HG03558 (cell line): ENCODE results near the gene CBLC.

Source experiments
- ATAC-seq: cut with Tn5 transposase; IDR thresholded peaks from one replicate; pipeline ENCODE4 v1.9.1; 2021; ENCODE audit warnings: moderate number of reproducible peaks; ENCODE audit not compliant: unreplicated experiment; ENCODE audit errors: extremely low read depth

CBLC gene

DNA sequence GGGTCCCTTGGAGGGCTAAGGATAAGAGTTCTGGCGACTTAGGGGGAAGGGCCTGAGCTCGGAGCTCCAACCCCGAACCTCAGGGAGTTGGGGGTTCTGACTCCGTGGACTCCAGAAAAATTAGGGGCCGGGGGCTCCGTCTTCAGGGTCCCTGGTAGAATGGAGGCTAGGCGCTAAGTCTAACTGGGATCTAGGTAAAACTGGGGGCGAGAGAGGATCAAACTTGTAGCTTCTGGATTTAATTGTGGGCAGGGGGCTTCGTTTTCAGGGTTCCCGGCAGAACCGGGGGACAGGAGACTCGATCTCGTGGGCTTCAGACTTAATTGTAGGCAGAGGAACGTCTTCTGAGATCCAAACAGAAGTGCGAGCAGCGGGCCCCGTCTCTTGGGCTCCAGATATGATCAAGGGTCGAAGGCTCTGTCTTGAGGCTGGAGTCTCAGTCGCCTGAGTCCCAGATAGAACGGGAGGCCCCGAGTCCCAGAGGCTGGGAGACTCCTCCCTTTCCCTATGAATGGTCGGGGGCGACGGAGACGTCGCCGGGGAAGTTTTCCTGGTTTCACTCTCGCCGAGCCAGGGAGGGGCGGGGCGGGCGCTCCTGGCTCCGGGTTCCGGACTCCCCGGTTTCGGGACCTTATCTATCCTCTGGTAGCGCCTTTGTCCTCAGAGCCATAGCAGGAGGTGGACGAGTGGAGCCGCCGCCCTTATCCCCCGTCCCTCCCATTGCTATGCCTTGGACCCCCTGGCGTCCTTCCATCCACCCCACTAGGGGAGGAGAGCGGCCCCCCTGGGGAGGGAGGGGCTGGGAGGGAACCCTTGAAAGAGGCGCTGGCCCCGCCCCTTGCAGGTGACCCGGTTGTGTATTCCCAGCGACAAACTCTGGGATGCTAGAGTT, 69.7 kb downstream of the CBLC start:
- ATAC-seq, result no peak

DNA sequence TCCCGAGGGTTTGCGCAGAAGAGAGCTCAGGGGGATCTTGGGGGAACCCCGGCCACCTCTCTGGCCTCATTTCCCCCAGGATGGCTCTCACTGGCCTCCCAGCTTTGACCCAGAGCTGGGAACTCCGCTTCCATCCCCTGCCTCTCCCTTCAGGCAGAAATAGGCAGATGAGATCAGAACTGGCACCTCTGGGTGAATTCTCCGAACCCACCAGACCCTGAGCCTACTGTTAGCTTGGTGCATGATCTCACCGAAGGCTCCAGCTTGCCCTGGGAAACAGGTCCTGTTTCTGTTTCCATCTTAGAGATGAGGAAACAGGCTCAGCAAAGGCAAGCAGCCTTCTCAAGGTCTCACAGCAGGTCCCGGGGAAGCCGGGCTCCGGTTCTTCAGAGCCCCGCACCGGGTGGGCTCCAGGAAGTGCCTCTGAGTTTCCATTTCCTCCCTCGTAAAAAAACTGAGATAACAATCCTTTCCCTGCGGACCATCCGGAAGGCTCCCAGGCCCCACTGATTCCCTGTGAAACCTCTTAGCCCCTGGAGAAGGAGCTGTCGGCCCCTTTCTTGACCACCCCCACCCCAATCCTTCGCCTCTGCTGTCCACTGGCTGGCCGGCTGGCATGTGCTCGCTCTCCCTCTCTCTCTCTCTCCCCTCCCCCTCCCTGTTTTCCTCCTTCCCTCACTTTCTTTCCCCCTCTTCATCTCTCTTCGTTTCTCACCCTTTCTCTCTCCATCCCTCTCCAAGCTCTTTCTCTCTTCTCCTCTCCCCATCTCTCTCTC, 70.5 kb downstream of the CBLC start:
- no peak for ATAC-seq

DNA sequence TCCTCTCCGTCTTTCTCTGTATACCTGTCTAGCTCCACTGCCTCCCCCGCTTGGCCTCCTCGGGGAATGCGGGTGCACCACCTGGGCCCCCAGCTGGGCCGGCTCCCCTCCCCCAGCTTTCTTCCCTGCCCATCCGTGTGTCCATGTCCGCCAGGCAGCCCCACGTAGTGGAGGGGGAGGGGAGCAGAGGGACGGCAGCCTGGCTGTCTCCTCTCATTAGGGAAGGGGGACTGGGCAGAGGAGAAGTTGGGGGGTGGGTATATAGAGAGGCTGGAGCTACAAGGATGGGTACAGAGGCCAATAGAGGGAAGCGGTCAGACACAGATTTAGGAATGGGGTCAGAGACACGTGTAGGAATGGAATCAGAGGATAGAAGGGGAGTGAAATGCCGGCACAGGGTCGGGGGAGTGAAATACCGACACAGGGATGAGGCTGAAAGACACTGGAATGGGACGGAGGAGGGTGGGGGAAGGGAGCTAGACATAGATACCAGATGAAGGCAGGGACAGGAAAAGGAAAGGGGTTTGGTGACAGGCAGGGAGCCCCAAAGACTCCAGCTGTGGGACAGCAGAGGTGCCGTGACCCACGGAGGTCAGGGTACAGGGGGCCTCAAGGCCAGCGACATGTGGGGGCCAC, 71.2 kb downstream of the CBLC start:
- ATAC-seq, result no peak
